H1 (cell line): Measurements from ENCODE around the gene ECPAS.

Experiments used
- CTCF ChIP-seq, 3 experiments: IDR thresholded peaks; 1 replicate in 2 of 3; 2 replicates in 1 of 3; pipeline versions ENCODE4 v1.5.1 to v1.6.1; 2011; ENCODE audit warnings: low read length in 3 of 3, mild to moderate bottlenecking in 3 of 3, inconsistent platforms in 2 of 3, low read depth in 1 of 3, moderate library complexity in 1 of 3; ENCODE audit not compliant: insufficient read depth in 1 of 3; ENCODE audit errors: control extremely low read depth in 1 of 3
- JUND ChIP-seq: IDR thresholded peaks from 2 replicates; pipeline ENCODE4 v1.6.1; 2011; ENCODE audit warnings: mild to moderate bottlenecking, improper control_type of control experiment, low read length
- POLR2A ChIP-seq, 2 experiments: IDR thresholded peaks; 1 replicate in 1 of 2; 2 replicates in 1 of 2; pipeline ENCODE4 v1.6.1; 2011; ENCODE audit warnings: low read depth in 2 of 2, low read length in 2 of 2, mild to moderate bottlenecking in 2 of 2; ENCODE audit errors: control extremely low read depth in 1 of 2
- SIN3A ChIP-seq, 2 experiments: IDR thresholded peaks in 1 of 2; conservative IDR thresholded peaks in 1 of 2; 2 replicates each; pipeline ENCODE4 v1.6.1; 2011 to 2012; ENCODE audit warnings: low read length in 2 of 2, improper control_type of control experiment in 1 of 2, low read depth in 1 of 2, mild to moderate bottlenecking in 1 of 2
- TF ChIP-seq, protein P1 (sequence below): IDR thresholded peaks from 2 replicates; pipeline ENCODE4 v1.6.1; 2011; ENCODE audit warnings: low read length, improper control_type of control experiment

DNA sequence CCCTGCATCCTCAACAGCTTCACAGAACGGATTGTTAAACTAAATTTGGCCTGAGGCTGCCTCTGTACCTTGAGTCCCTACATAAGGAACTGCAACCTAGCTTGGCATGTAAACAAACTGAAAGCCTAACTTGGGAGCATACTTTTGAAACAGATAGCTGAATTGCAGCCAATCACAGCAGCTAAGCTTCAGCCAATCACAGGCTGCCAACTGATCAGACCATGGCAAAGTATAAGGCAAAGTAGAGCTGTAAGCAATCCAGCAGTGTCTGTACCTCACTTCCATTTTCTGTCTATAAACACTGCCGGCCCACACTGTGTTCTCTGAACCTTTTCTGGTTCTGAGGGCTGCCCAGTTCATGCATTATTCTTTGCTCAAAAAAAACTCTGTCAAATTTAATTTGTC is 31.9 kb upstream of the ECPAS start:
- TF ChIP-seq SIN3A (conservative IDR thresholded peaks at IDR 0.05 in 1 of 2, IDR thresholded peaks at IDR 0.05 in 1 of 2; ENCODE audit: low read depth in 1 of 2, low read length in 2 of 2) (no peak), JUND (no peak), POLR2A (IDR thresholded peaks at IDR 0.05; ENCODE audit: control extremely low read depth in 1 of 2, low read depth in 2 of 2, low read length in 2 of 2) (no peak), CTCF (IDR thresholded peaks at IDR 0.05; ENCODE audit: control extremely low read depth in 1 of 3, insufficient read depth in 1 of 3, low read depth in 1 of 3, low read length in 3 of 3) (no peak)
- TF ChIP-seq, protein P1, sequence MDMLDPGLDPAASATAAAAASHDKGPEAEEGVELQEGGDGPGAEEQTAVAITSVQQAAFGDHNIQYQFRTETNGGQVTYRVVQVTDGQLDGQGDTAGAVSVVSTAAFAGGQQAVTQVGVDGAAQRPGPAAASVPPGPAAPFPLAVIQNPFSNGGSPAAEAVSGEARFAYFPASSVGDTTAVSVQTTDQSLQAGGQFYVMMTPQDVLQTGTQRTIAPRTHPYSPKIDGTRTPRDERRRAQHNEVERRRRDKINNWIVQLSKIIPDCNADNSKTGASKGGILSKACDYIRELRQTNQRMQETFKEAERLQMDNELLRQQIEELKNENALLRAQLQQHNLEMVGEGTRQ, result no peak
